ENCODE results near the gene POLRMT.
A peak's percentile ranks its signal among the peaks of the same experiment; 100 is the strongest.
"Not testable (repeated sequence)": the region's sequence is repeated elsewhere in the genome, so short reads cannot be mapped to it uniquely, and the experiment has no call there.

POLRMT gene

GRCh38 chr19:634975-635652 is 1.8 kb upstream of the POLRMT start:
- in situ Hi-C loops (cut with HindIII; ENCODE audit: low pct_ligation_motif_present, low pct_unique_long_range_greater_than_20kb, low sequenced_read_pairs) = no loop called here
- DNase-seq = no peak

GRCh38 chr19:633786-634639 is 676 bp upstream of the POLRMT start:
- DNase-seq = no peak
- in situ Hi-C loops (cut with HindIII; ENCODE audit: low pct_ligation_motif_present, low pct_unique_long_range_greater_than_20kb, low sequenced_read_pairs) = no loop called here

GRCh38 chr19:632579-633067 is 714 bp downstream of the POLRMT start:
- peak; percentile 61 for DNase-seq
- in situ Hi-C loops (cut with HindIII; ENCODE audit: low pct_ligation_motif_present, low pct_unique_long_range_greater_than_20kb, low sequenced_read_pairs) = no loop called here

GRCh38 chr19:629961-630714 is 3.2 kb downstream of the POLRMT start:
- DNase-seq = no peak
- in situ Hi-C loops (cut with HindIII; ENCODE audit: low pct_ligation_motif_present, low pct_unique_long_range_greater_than_20kb, low sequenced_read_pairs) = no loop called here

GRCh38 chr19:629515-629914 is 3.8 kb downstream of the POLRMT start:
- DNase-seq; in situ Hi-C loops (cut with HindIII; ENCODE audit: low pct_ligation_motif_present, low pct_unique_long_range_greater_than_20kb, low sequenced_read_pairs): not testable (repeated sequence)

GRCh38 chr19:628168-628567 is 5.2 kb downstream of the POLRMT start:
- in situ Hi-C loops (cut with HindIII; ENCODE audit: low pct_ligation_motif_present, low pct_unique_long_range_greater_than_20kb, low sequenced_read_pairs) = no loop called here
- no peak for DNase-seq

GRCh38 chr19:626566-626965 is 6.8 kb downstream of the POLRMT start:
- DNase-seq; in situ Hi-C loops (cut with HindIII; ENCODE audit: low pct_ligation_motif_present, low pct_unique_long_range_greater_than_20kb, low sequenced_read_pairs): not testable (repeated sequence)

GRCh38 chr19:625257-625656 is 8.1 kb downstream of the POLRMT start:
- no peak for DNase-seq
- in situ Hi-C loops (cut with HindIII; ENCODE audit: low pct_ligation_motif_present, low pct_unique_long_range_greater_than_20kb, low sequenced_read_pairs) = no loop called here

GRCh38 chr19:624433-625109 is 8.8 kb downstream of the POLRMT start:
- no peak for DNase-seq
- in situ Hi-C loops (cut with HindIII; ENCODE audit: low pct_ligation_motif_present, low pct_unique_long_range_greater_than_20kb, low sequenced_read_pairs) = no loop called here

GRCh38 chr19:623974-624373 is 9.4 kb downstream of the POLRMT start:
- in situ Hi-C loops (cut with HindIII; ENCODE audit: low pct_ligation_motif_present, low pct_unique_long_range_greater_than_20kb, low sequenced_read_pairs) = no loop called here
- peak; percentile 72 for DNase-seq

- in situ Hi-C loops (cut with HindIII; ENCODE audit: low pct_ligation_motif_present, low pct_unique_long_range_greater_than_20kb, low sequenced_read_pairs) = no loop called here
Observed at GRCh38 chr19:623175-623916, 10.0 kb downstream of the POLRMT start.

GRCh38 chr19:622666-623065 is 10.7 kb downstream of the POLRMT start:
- DNase-seq = no peak
- in situ Hi-C loops (cut with HindIII; ENCODE audit: low pct_ligation_motif_present, low pct_unique_long_range_greater_than_20kb, low sequenced_read_pairs) = no loop called here

More at GRCh38 chr19:623175-623916, 10.0 kb downstream of the POLRMT start:
- DNase-seq = no peak

- in situ Hi-C loops (cut with HindIII; ENCODE audit: low pct_ligation_motif_present, low pct_unique_long_range_greater_than_20kb, low sequenced_read_pairs) = no loop called here
- no peak for DNase-seq
Observed at GRCh38 chr19:621819-622218, 11.5 kb downstream of the POLRMT start.

GRCh38 chr19:621191-621590 is 12.1 kb downstream of the POLRMT start:
- DNase-seq; in situ Hi-C loops (cut with HindIII; ENCODE audit: low pct_ligation_motif_present, low pct_unique_long_range_greater_than_20kb, low sequenced_read_pairs): not testable (repeated sequence)

GRCh38 chr19:620166-620862 is 13.0 kb downstream of the POLRMT start:
- in situ Hi-C loops (cut with HindIII; ENCODE audit: low pct_ligation_motif_present, low pct_unique_long_range_greater_than_20kb, low sequenced_read_pairs) = no loop called here
- DNase-seq = no peak

- no peak for DNase-seq
- in situ Hi-C loops (cut with HindIII; ENCODE audit: low pct_ligation_motif_present, low pct_unique_long_range_greater_than_20kb, low sequenced_read_pairs) = no loop called here
Observed at GRCh38 chr19:619286-620002, 13.9 kb downstream of the POLRMT start.

Measured in ACHN (cell line).